GM21528 (cell line): Measurements from ENCODE around the gene CHKA.

Experiments used
- ATAC-seq: cut with Tn5 transposase; IDR thresholded peaks from one replicate; pipeline ENCODE4 v1.9.1; 2021; ENCODE audit warnings: mild to moderate bottlenecking, moderate library complexity; ENCODE audit not compliant: unreplicated experiment, low FRiP score

Gene CHKA

DNA sequence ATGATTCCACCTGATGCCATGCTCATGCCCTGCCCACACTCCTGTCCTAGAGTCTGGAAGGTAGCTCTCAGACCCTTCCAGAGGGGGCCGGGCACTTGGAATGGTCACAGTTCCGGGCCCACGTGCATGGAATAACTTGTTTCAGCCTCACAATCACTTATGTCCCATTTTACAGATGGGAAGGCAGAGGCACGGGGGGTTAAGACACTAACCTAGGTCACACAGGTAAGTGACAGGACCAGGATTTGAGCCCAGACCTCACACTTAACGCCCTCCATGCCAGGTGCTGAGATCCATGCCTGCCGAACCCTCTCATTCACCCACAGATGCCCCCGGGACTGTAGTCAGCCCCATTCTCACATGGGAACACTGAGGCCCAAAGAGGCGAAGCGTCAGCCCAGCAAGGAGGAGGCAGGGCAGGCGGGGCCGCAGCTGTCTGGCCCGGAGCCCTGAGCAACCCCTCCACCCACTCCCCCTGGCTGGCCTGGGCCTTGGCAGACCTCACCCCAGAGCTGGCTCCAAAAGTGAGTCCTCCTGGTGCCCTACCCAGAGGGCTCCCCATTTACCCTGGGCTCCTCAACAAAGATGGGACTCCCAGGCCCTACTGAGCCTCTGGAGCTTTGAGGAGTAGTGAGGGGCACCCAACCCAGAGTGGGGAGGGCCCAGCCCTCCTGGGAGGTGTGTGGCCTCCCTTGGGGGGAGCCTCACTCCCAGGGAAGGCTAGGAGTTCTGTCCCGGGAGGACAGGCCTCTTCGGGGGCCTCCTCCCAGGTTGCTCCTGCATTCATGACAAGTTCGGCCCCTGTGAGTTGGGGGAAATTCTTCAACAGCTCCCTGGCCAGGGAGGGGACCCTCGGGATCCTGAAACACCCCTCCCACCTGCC, 113.4 kb downstream of the CHKA start:
- ATAC-seq: no peak

- no peak for ATAC-seq
Observed at GRCh38 chr11:68006606-68007166, 114.5 kb downstream of the CHKA start.

- no peak for ATAC-seq
Observed at GRCh38 chr11:68004551-68005335, 116.4 kb downstream of the CHKA start.

GRCh38 chr11:68003846-68004550, 117.2 kb downstream of the CHKA start, which contains the start of gene UNC93B1:
Gene UNC93B1 (minus strand): TSS chr11:68004097. CDS start chr11:68004043, 54 bp downstream.
- ATAC-seq: peak; percentile 58

- peak; percentile 38 for ATAC-seq
Observed at GRCh38 chr11:68002938-68003845, 118.0 kb downstream of the CHKA start.
